Fibroblast of peridontal ligament (primary cell): ENCODE results near the gene OAS2.

Experiments used
- DNase-seq: peaks from one replicate; pipeline ENCODE4 v3.0.0-alpha.2; 2010; ENCODE audit errors: extremely low read depth

OAS2 gene, protein sequence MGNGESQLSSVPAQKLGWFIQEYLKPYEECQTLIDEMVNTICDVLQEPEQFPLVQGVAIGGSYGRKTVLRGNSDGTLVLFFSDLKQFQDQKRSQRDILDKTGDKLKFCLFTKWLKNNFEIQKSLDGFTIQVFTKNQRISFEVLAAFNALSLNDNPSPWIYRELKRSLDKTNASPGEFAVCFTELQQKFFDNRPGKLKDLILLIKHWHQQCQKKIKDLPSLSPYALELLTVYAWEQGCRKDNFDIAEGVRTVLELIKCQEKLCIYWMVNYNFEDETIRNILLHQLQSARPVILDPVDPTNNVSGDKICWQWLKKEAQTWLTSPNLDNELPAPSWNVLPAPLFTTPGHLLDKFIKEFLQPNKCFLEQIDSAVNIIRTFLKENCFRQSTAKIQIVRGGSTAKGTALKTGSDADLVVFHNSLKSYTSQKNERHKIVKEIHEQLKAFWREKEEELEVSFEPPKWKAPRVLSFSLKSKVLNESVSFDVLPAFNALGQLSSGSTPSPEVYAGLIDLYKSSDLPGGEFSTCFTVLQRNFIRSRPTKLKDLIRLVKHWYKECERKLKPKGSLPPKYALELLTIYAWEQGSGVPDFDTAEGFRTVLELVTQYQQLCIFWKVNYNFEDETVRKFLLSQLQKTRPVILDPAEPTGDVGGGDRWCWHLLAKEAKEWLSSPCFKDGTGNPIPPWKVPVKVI

DNA sequence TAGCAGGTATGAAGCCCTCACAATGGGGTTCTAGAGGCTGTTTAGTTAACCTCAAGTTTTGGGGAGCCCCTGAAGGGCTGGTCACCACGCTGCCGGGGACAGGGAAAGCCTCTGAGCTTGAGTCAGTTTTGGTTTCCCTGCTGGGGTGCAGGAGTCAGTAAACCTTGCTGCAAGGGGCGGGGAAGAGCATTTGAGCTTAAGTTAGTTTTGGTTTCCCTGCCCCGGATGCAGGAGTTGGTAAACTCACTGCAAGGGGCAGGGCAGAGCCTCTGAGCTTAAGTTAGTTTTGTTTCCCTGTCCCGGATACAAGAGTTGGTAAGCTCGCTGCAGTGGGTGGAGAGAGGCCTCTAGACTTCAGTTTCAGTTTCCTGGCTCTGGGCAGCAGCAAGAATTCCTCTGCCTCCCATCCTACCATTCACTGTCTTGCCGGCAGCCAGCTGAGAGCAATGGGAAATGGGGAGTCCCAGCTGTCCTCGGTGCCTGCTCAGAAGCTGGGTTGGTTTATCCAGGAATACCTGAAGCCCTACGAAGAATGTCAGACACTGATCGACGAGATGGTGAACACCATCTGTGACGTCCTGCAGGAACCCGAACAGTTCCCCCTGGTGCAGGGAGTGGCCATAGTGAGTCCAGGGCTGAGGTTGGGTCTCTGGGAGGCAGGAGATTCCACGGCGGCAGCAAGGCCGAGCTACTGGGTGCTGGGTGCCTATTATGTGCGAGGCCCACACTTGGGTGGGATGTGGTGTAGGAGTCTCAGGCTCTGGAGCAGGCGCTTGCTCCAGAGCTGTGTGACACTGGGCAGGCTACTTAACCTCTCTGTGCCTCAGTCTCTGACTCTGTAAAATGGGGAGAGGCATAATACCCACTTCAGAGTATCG, at the start of gene OAS2:
TSS of gene OAS2 (plus strand) at position 357 of the 878 bp plus-strand sequence. CDS start at position 447, 90 bp downstream.
- peak; percentile 92 for DNase-seq

DNA sequence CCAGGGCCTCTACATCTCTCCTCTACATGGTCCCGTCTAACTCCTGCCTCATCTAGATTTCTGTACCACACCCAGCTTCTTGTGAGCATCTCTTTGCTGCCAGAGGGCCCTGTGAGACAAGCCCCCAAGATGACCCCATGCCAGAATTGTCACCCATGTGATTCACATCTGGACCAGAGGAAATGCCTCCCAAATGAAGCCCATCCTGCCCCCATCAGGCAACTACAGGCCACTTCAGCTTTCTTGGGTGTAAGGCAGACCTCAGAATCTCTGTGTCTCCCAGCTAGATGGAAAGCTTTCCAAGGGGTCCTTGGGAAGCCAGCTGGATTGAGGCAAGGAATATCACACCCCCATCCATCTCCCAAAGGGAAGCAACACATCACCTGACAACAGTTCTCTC, 49.3 kb upstream of the OAS2 start:
- DNase-seq, result no peak

DNA sequence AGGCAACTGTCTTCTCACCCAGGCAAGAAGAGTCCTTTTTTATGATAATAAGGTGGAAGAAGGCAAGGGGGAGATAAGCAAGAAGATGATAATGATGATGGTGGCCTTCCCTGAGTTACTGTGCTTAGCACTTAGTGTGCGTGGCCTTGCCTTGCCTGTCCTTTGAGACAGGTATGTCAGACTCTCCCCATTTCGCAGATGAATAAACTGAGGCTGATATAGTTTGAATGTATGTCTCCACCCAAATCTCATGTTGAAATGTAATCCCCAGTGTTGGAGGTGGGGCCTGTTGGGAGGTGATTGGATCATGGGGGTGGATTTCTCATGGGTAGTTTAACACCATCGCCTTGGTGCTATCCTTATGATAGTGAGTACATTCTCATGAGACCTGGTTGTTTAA, 48.6 kb upstream of the OAS2 start:
- DNase-seq, result no peak

DNA sequence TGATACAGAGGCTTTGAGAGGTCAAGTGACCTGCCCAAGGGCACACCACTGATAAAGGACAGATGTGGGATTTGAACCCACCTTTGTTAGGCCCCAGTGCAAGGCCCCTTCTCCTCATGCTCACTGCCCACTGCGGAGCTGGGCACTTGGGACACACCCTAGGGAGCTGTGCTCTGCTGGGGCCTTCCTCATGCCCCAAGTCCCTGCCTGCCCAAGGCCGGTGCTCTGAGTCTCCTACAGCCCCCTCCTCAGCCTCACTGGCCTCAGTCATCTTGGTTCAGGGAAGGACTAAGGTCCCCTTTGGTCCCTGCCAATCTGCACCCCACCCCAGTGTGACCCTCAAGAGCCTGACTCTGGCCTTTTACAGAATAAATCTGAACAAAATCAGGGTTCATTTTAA, 48.0 kb upstream of the OAS2 start:
- DNase-seq, result no peak

DNA sequence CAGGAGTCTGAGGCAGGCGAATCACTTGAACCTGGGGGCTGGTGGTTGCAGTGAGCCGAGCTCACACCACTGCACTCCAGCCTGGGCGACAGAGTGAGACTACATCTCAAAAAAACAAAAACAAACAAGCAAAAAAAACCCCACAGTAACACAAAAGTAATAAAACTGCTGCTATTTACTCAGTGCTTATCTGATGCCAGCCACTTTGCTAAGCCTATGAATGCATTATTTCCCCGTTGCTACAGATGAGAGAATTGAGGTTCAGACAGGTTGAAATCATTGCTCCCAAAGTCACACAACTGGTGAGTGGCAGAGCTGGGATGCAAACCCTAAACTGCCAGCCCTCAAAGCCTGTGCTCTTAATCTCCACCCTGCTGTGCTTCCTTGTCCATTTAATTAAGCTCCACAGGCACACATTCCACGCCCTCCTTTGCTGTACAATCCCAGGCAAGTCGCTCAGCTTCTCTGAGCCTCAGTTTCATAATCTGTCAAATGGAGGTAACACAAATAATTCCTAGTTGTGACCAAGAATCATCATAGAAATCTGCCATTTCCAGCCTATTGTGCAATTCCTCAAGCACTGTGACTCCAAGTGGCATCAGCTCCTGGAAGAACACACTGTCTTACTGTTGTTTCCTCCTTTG, 45.7 kb upstream of the OAS2 start:
- DNase-seq, result no peak

DNA sequence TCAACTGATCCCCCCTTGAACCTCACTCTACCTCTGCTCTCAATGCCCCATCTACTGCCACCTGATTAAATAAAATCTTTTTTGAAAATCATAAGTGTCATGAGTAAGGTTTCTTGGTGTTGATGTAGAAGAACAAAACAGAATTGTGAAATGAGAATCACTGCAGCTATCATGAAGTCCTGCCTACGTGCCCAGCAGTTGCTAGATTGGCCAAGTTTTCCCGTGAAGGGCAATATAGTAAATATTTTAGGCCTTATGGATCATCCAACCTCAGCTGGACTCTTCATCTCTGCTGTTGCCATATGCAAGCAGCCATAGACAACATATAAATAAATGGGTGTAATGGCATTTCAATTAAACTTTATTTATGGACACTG, 45.2 kb upstream of the OAS2 start:
- no peak for DNase-seq

DNA sequence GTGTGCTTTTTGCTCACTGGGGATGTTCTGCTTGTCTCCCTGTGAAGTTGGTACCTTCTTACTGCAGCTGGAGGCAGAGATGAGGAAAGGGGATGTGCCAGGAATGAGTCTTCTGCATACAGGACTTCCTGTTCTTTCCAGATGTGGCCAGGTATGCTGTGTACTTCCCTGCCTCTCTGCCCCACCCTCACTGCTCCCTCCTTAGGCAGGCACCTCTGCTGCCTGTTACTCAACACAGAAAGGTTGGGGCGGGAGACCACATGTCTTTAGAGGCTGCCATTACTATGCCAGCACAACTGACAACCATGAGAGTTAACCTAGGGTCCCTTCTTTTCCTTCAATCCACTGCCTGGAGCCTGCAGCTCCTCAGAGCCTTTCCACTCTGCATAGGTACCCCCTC, 42.1 kb upstream of the OAS2 start:
- no peak for DNase-seq

DNA sequence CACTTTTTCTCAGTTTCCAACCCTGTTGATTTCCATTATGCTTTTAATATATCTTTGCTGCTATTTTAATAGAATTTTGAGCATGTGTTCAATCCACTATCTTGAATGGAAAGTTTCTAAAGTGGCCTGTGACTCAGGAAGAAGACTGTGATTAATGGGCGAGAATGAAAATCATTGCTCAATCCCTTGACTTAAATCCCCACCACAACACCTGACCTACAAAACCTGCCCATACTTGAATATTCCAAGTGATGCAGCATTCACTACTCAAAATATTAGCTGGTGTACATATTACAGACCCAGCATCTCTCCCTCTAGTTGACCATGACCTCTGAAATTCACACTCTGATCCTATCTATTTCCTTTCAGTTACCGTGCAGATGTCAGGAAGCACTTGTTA, 41.4 kb upstream of the OAS2 start:
- no peak for DNase-seq

DNA sequence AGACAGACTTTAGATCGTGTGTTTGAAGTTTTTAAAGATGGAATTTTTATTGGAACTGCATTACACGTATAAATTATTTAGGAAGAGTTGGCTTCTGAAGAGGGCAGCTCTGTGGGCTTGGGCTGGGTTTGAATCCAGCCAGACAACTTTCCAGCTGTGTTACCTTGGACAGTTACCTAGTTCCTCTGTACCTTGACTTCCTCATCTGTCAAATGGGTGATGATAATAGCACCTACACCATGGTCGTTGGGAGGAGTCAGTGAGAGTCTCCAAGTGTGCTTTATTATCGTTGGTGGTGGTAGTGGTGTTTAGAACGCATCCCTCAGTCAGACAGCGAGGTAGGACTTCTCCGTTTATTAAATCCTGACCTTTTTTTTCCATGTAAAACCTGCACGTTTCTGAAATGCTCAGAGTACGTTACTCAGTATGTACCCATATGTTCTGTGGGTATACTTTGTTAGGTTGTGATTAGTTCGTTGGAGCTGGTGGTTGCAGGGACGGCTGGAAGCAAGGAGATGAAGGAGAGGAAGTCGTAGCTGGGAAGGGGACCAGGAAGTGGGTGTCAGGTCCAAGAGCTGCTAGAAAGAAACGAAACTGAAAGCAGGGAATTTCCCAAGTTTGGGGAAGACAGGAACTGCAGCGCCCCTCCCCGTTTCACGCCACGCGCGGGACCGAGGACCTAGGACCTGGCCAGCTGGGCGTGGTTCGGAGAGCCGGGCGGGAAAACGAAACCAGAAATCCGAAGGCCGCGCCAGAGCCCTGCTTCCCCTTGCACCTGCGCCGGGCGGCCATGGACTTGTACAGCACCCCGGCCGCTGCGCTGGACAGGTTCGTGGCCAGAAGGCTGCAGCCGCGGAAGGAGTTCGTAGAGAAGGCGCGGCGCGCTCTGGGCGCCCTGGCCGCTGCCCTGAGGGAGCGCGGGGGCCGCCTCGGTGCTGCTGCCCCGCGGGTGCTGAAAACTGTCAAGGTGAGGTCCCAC, 40.3 kb upstream of the OAS2 start, which contains the start of gene OAS3:
TSS of gene OAS3 (plus strand) at position 734 of the 979 bp plus-strand sequence. CDS start at position 791, 57 bp downstream.
- DNase-seq, result peak; percentile 87

DNA sequence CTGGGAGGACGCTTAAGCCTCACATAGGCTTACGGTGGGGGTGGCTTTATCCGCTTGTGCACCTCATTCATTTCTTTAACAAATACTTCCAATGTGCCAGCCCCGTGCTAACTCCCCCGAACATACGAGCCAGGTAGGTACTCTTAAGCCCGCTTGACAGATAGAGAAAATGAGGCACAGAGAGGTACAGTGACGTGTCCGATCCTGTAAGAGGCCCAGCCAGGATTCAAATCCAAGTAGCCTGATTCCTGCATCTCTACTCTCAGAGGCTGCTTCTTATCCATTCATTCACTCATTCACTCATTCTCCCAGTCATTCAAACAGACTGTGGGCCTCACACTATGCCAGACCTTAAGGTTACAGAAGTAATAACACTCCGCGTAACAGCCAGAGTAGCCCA, 39.6 kb upstream of the OAS2 start:
- peak; percentile 11 for DNase-seq

DNA sequence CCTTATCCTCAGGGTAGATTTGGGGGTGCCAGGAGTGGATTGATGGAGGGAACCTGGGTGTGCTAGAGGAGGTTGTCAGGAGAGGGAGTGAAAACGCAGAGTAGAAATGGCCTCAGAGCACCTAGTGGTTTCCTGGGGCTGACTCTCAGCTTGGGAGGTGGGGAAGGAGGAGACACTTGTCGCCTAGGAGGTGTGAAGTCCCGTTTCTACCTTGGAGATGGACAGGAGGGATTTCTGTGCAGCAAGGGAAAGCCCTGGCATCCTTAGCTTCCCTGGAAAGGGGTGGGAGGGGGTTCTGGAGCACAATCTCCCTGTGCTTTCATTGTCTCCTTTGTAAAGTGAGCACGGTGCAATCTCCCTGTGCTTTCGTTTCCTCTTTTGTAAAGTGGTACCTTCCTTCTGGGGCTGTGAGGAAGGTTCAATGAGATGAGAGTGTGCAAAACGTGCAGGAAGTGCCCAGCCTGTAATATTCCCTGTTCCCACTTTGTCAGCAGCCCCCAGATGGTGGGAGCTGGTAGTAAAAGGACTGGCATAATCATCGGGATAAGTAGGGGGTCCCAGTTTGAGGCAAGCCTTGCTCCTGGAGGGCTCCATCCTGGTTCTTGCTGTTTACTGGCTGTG, 38.4 kb upstream of the OAS2 start:
- peak; percentile 2 for DNase-seq

DNA sequence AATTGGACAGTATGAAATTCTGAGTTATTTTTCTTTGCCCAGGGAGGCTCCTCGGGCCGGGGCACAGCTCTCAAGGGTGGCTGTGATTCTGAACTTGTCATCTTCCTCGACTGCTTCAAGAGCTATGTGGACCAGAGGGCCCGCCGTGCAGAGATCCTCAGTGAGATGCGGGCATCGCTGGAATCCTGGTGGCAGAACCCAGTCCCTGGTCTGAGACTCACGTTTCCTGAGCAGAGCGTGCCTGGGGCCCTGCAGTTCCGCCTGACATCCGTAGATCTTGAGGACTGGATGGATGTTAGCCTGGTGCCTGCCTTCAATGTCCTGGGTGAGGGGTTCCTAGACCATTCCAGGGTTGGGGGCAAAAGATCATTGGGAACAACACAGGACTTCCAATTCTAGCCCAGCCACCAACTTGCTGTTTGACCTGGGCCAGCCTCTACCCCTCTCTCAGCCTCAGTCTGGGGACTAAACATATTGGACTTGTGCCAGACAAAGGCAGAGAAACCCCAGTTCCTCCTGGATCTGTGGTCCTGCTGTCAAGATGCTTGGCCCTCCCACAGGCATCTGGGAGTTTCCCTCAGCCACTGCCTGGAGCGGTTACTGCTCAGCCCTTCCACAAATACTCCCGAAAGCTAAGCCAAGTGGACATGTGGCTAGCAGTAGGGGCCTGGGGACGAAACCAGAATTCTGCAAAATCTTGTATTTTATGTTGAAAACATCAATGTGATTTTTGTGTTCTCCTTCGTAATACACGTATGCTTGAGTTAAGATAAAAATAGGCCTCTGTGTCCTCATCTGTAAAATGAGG, 36.6 kb upstream of the OAS2 start:
- DNase-seq, result no peak

DNA sequence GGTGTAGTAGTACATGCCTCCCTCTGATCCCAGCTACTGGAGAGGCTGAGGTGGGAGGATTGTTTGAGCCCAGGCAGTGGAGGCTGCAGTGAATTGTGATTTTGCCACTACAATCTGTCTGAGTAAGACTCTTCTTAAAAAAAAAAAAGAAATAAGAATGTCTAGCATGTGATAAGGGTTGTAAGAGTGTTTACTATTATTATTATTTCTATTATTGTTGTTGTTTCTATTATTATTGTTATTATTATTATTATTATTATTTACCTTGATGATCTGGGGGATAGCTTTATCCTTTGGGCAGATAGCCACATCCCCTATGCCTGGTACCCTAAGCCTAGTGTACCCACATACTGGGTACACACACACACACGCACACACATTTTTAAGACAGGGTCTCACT, 35.7 kb upstream of the OAS2 start:
- no peak for DNase-seq

DNA sequence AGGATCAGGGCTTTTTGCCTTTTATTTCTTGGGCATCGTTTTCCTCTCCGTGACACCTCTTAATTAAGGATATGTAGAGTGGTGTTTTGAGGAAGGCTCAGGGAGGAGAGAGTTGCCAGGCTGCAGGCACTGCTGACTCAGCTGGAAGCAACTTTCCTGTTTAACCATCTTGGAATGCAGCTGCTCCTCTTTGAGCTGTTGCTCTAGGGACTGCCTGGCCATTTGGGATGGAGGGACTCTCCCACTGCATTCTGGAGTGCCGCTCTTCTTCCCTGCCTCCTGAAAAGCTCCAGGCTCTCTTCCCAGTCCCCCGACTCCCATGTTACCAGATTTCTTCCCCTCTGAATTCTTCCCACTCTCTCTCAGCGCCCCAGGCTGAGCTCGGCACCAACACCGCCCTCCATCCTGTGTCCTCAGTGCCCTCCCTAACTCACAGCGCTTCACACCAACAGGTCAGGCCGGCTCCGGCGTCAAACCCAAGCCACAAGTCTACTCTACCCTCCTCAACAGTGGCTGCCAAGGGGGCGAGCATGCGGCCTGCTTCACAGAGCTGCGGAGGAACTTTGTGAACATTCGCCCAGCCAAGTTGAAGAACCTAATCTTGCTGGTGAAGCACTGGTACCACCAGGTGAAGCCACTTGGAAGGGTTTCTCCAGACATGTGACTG, 34.2 kb upstream of the OAS2 start:
- no peak for DNase-seq

DNA sequence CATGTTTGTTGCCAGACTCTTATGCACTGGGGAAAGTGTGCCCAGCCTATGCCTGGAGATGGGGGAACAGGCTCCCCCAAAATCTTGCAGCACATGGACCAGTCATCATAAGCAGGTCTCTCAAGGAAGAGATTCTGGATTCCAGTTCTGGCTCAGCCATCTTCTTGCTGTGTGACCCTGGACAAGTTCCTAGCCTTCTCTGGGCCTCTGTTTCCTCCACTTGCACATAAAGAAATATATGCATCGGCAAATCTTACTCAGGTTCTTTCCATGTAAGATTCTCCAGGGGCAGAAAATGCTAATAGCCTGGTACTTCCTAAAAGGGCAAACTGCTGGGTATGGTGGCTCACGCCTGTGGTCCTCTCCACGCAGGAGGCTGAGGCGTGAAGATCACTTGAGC, 32.8 kb upstream of the OAS2 start:
- no peak for DNase-seq

DNA sequence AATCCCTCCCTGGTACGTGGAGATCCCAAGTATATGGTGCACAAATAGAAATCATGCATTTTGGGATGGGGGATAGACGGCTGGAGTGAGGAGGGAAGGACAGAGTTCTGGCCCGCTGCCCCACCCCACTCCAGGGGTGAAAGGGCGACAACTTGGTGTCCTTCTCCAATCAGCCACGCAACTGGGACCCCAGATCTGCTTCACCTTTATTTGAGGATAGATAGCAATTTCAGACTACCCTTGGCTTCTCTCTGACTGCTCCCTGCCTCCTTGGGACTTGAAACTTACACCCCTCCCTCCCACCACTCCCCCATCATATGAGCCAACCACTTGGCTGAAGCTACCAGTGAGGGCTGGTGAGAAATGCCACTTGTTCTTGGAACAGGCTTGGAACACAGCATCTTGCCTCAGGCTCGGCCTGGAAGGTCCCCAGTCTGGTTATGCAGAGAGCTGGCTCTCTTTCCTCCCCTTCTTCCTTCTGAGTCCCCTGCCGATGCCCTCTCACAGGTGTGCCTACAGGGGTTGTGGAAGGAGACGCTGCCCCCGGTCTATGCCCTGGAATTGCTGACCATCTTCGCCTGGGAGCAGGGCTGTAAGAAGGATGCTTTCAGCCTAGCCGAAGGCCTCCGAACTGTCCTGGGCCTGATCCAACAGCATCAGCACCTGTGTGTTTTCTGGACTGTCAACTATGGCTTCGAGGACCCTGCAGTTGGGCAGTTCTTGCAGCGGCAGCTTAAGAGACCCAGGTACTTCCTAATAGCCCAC, 31.9 kb upstream of the OAS2 start:
- no peak for DNase-seq

DNA sequence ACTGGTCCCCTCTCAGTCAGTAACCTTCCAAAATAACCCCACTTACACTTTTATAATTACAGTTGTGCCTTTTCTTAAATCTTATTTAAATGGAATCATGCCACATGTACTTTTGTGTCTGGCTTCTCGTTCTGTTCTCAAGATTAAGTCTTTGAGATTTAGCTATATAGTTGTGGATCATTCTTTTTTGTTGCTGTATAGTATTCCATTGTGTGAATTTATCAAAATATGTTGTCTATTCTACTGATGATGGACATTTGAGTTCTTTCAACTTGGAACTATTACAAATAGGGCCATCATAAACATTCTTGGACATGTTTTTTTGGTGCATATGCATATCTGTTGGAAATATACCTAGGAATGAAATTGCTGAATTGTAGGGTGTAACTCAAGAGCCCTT, 31.0 kb upstream of the OAS2 start:
- DNase-seq, result no peak

DNA sequence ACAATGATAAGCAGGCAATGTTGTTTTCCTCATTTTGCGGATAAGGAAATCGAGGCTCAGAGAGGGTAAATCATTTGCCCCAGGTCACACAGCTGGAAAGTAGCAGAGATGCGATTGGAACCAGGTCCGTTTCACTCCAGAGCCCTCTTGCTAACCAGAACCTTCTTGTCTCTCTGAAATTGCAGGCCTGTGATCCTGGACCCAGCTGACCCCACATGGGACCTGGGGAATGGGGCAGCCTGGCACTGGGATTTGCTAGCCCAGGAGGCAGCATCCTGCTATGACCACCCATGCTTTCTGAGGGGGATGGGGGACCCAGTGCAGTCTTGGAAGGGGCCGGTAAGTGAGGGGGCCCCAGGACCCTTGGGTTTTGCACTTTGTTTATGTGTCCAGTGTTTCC, 30.6 kb upstream of the OAS2 start:
- DNase-seq, result no peak
